Spleen (tissue), 11 donors: ENCODE results near the gene KIF26B. TPM values are rescaled to one million over a fixed set of nuclear protein-coding genes. Genes with fewer than 3 reads are reported as not detected.

Experiments
- DNase-seq: peaks from one replicate; pipeline ENCODE4 v3.0.0-alpha.2; 2020
- H3K27ac ChIP-seq, 8 donors: fragments of 200-600 bp; sonication (generic) in 7 of 8; 1 replicate in 4 of 8; 2 replicates in 4 of 8; pipeline versions ENCODE4 v1.5.0 to v1.8.0; 2016 to 2021; ENCODE audit warnings: inconsistent platforms in 4 of 8, mild to moderate bottlenecking in 4 of 8, moderate library complexity in 1 of 8
- H3K27me3 ChIP-seq, 7 donors: fragments of 200-600 bp; sonication (generic) in 6 of 7; replicated peaks in 1 of 7; 1 replicate in 4 of 7; 2 replicates in 3 of 7; pipeline versions ENCODE4 v1.5.0 to v1.8.0; 2016 to 2021; ENCODE audit warnings: inconsistent platforms in 3 of 7, mild to moderate bottlenecking in 1 of 7
- H3K36me3 ChIP-seq, 6 donors: fragments of 200-600 bp; sonication (generic) in 5 of 6; 1 replicate in 4 of 6; 2 replicates in 2 of 6; pipeline versions ENCODE4 v1.5.0 to v1.8.0; 2016 to 2021; ENCODE audit warnings: inconsistent platforms in 2 of 6
- H3K4me1 ChIP-seq, 6 donors: fragments of 200-600 bp; sonication (generic) in 5 of 6; 1 replicate in 3 of 6; 2 replicates in 3 of 6; pipeline versions ENCODE4 v1.5.0 to v1.8.0; 2016 to 2021; ENCODE audit warnings: inconsistent platforms in 3 of 6
- H3K4me3 ChIP-seq, 8 donors: fragments of 200-600 bp; sonication (generic) in 7 of 8; 1 replicate in 4 of 8; 2 replicates in 4 of 8; pipeline versions ENCODE4 v1.5.0 to v1.8.0; 2016 to 2021; ENCODE audit warnings: inconsistent platforms in 4 of 8, mild to moderate bottlenecking in 4 of 8, moderate library complexity in 2 of 8
- H3K9me3 ChIP-seq, 8 donors: fragments of 200-600 bp; sonication (generic) in 7 of 8; 1 replicate in 4 of 8; 2 replicates in 4 of 8; pipeline versions ENCODE4 v1.5.0 to v1.8.0; 2016 to 2021; ENCODE audit warnings: inconsistent platforms in 4 of 8
- POLR2A ChIP-seq, 3 donors: fragments of 450-650 bp; IDR thresholded peaks; one replicate each; pipeline ENCODE4 v1.5.1; 2017; ENCODE audit warnings: antibody characterized with exemption in 3 of 3, mild to moderate bottlenecking in 1 of 3
- POLR2AphosphoS5 ChIP-seq, 3 donors: sonication (generic); formaldehyde crosslinking; IDR thresholded peaks; one replicate each; pipeline ENCODE4 v1.5.1; 2017; ENCODE audit warnings: antibody characterized with exemption in 3 of 3
- WGBS, 5 donors: extraction: QIAGEN DNeasy Blood & Tissue Kit in 3 of 5; methylation state at CpG; one replicate each; pipeline versions ENCODE4 v1.1.5 to v1.1.7; 2013 to 2018; 5-methylcytosine and 5-hydroxymethylcytosine counted together
- intact Hi-C: fragments of 100-400 bp; cut with DNase I; formaldehyde crosslinking; loops from one replicate; pipeline ENCODE4 v1.15.0; 2023; ENCODE audit warnings: low total_unique reads
- polyA plus RNA-seq, 3 donors: library from polyadenylated mRNA; stranded (reverse); fragments of 200-250 nt; gene quantifications; one replicate each; pipeline ENCODE4 v1.2.1, GENCODE V29; 2013
- total RNA-seq, 7 donors: library from RNA; depleted of rRNA in 3 of 7; stranded (reverse); fragments of >200 nt in 3 of 7; fragmentation: NEBNext Ultra II Directional in 4 of 7; extraction: Animal tissue kit (Norgen Biotek cat#: 25700) in 4 of 7; gene quantifications; one replicate each; pipeline versions ENCODE4 v1.1.0 to v1.2.1, GENCODE V29; 2016 to 2021
- TF ChIP-seq, protein P1 (sequence below), 11 experiments: fragments of 200-600 bp in 7 of 11; fragments of 450-650 bp in 4 of 11; sonication (generic) in 4 of 11; IDR thresholded peaks in 8 of 11; conservative IDR thresholded peaks in 3 of 11; 1 replicate in 7 of 11; 2 replicates in 4 of 11; pipeline versions ENCODE4 v1.4.0 to v1.8.0; 2016 to 2021; ENCODE audit warnings: antibody characterized with exemption in 11 of 11, inconsistent platforms in 4 of 11, mild to moderate bottlenecking in 1 of 11
- donor health status: healthy with polysubstance abuse.
- donor health status: DM: no; HTN: no; CAD: no; lungs with moderate emphysema.
- donor health status: DM: no; HTN: no; CAD: no.
- donor health status: Bipolar disorder and iron deficiency.
- donor health status: healthy.
- donor health status: DM: no; HTN: no; CAD: no.
- donor health status: DM: yes; HTN: yes; CAD: no.

KIF26B gene
- total and polyA plus RNA-seq, 10 donors: 0.07 to 4.5 (median 0.60) TPM; not detected in 1

GRCh38 chr1:245652660-245653427, 498.1 kb downstream of the KIF26B start:
- Histone ChIP-seq H3K4me3 (no peak overlapping the region), H3K27ac (no peak overlapping the region), H3K27me3 (peaks cover 0 to 6% (median 0%) of the 10 kb centered on the region in 7 donors), H3K36me3 (no peaks in the 10 kb centered on the region), H3K4me1 (no peaks in the 10 kb centered on the region), H3K9me3 (no peaks in the 10 kb centered on the region)
- peak; percentile 38 for DNase-seq
- WGBS, 5 donors: 53 to 69% (median 59%) methylated on average over 17 of the region's 17 CpGs
- intact Hi-C loops: no loop called here
- TF ChIP-seq POLR2A (IDR thresholded peaks at IDR 0.05) (no peak), POLR2AphosphoS5 (IDR thresholded peaks at IDR 0.05) (no peak)
- TF ChIP-seq, protein P1, sequence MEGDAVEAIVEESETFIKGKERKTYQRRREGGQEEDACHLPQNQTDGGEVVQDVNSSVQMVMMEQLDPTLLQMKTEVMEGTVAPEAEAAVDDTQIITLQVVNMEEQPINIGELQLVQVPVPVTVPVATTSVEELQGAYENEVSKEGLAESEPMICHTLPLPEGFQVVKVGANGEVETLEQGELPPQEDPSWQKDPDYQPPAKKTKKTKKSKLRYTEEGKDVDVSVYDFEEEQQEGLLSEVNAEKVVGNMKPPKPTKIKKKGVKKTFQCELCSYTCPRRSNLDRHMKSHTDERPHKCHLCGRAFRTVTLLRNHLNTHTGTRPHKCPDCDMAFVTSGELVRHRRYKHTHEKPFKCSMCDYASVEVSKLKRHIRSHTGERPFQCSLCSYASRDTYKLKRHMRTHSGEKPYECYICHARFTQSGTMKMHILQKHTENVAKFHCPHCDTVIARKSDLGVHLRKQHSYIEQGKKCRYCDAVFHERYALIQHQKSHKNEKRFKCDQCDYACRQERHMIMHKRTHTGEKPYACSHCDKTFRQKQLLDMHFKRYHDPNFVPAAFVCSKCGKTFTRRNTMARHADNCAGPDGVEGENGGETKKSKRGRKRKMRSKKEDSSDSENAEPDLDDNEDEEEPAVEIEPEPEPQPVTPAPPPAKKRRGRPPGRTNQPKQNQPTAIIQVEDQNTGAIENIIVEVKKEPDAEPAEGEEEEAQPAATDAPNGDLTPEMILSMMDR (IDR thresholded peaks at IDR 0.05 in 8 of 11, conservative IDR thresholded peaks at IDR 0.05 in 3 of 11): no peak

- TF ChIP-seq POLR2A (IDR thresholded peaks at IDR 0.05): no peak
- H3K27ac ChIP-seq: no peak overlapping the region
- no peak overlapping the region for H3K4me3 ChIP-seq
- H3K9me3 ChIP-seq: no peaks in the 10 kb centered on the region
- no peaks in the 10 kb centered on the region for H3K27me3 ChIP-seq
- no peaks in the 10 kb centered on the region for H3K4me1 ChIP-seq
- intact Hi-C loops: no loop called here
- DNase-seq: peak; percentile 60
- 80 to 87% (median 81%) methylated on average over 9 of the region's 9 CpGs for WGBS, 5 donors
- H3K36me3 ChIP-seq: no peaks in the 10 kb centered on the region
Observed at GRCh38 chr1:245654460-245655050, 499.8 kb downstream of the KIF26B start.

DNA sequence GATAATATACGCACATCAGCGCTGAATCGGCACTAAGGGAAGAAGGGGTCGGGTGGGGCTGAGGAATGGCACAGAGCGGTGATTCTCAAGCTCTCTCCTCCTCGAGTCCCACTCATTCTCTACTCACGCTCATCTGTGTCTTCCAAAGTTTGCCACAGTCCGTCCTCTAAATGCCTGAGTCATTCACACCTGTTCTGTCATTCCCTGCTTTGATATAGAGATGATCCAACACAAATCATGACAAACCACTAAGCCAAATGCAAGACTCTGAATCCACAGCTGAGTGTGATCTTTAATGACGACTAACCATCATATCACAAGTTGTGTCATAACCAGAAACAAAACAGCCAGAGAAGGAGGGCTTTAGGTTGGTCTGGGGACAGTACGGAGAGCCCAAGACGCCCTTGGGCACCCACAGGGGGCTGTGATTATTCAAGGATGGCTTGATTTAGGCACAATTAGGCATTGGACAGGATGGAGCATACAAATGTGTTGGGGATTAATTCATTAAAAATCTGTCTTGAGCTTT, 501.5 kb downstream of the KIF26B start:
- H3K4me1 ChIP-seq: no peaks in the 10 kb centered on the region
- H3K27ac ChIP-seq: no peak overlapping the region
- H3K4me3 ChIP-seq: no peak overlapping the region
- TF ChIP-seq POLR2AphosphoS5 (IDR thresholded peaks at IDR 0.05): no peak
- no peak for TF ChIP-seq POLR2A (IDR thresholded peaks at IDR 0.05)
- TF ChIP-seq, protein P1 (IDR thresholded peaks at IDR 0.05 in 8 of 11, conservative IDR thresholded peaks at IDR 0.05 in 3 of 11): no peak
- intact Hi-C loops: no loop called here
- no peak for DNase-seq
- no peaks in the 10 kb centered on the region for H3K36me3 ChIP-seq
- H3K27me3 ChIP-seq: no peaks in the 10 kb centered on the region
- 84 to 93% (median 88%) methylated on average over 11 of the region's 11 CpGs for WGBS, 5 donors
- H3K9me3 ChIP-seq: no peaks in the 10 kb centered on the region

GRCh38 chr1:245657371-245657770, 502.6 kb downstream of the KIF26B start:
- intact Hi-C loops: no loop called here
- no peaks in the 10 kb centered on the region for H3K27me3 ChIP-seq
- TF ChIP-seq POLR2A (IDR thresholded peaks at IDR 0.05): no peak
- TF ChIP-seq, protein P1 (IDR thresholded peaks at IDR 0.05 in 8 of 11, conservative IDR thresholded peaks at IDR 0.05 in 3 of 11): no peak
- no peak for TF ChIP-seq POLR2AphosphoS5 (IDR thresholded peaks at IDR 0.05)
- WGBS, 5 donors: 88 to 93% (median 88%) methylated on average over 6 of the region's 6 CpGs
- H3K4me1 ChIP-seq: no peaks in the 10 kb centered on the region
- no peak overlapping the region for H3K4me3 ChIP-seq
- H3K36me3 ChIP-seq: no peaks in the 10 kb centered on the region
- no peak overlapping the region for H3K27ac ChIP-seq
- H3K9me3 ChIP-seq: no peaks in the 10 kb centered on the region
- peak; percentile 31 for DNase-seq
